ENCODE measurements around the gene ENO2. TPM values are rescaled to one million over a fixed set of nuclear protein-coding genes. Genes with fewer than 3 reads are reported as not detected.
"Not testable (repeated sequence)": the region's sequence is repeated elsewhere in the genome, so short reads cannot be mapped to it uniquely, and the experiment has no call there.

Gene ENO2
- polyA plus RNA-seq (2013, experiment 1 of 2) = 12.1 TPM
- 12.4 TPM for polyA plus RNA-seq (2013, experiment 2 of 2)

DNA sequence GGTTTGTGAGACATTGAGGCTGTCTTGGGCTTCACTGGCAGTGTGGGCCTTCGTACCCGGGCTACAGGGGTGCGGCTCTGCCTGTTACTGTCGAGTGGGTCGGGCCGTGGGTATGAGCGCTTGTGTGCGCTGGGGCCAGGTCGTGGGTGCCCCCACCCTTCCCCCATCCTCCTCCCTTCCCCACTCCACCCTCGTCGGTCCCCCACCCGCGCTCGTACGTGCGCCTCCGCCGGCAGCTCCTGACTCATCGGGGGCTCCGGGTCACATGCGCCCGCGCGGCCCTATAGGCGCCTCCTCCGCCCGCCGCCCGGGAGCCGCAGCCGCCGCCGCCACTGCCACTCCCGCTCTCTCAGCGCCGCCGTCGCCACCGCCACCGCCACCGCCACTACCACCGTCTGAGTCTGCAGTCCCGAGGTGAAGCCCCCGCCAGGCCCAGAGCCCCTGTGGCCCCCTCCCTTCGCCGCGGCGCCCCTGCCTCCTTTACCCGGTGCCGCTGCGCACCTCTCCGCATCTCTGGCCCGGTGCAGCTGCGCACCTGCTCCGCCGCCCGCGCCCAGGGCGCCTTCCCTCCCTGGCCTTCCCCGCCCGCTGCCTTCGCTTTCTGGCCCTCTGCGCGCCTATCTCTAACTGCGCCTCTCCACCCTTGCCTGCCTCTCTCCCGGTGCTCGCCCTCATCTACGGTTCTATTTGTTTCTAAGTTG, at the start of gene ENO2:
Gene ENO2 (plus strand): TSS at position 335 of the 701 bp plus-strand sequence. CDS start 1,253 bp downstream, outside the sequence.
- Histone ChIP-seq H2BK120ac (ENCODE audit: low read depth, low read length) (no peak within 1 kb of the TSS), H3K79me1 (ENCODE audit: low read length) (peaks cover 3% of the 10 kb centered on the region), H3K9ac (ENCODE audit: low read length) (peak within 1 kb of the TSS; percentile 75), H3K4ac (ENCODE audit: low read depth, low read length) (peak within 1 kb of the TSS; percentile 20), H3K4me2 (ENCODE audit: low read length) (peak within 1 kb of the TSS; percentile 92), H3K27me3 (ENCODE audit: insufficient read depth, low read length, poor library complexity) (no peaks in the 10 kb centered on the region), H3K36me3 (ENCODE audit: control insufficient read depth, insufficient read depth, low read length) (peaks cover 2% of the 10 kb centered on the region), H3K27ac (ENCODE audit: low read depth, low read length) (no peak within 1 kb of the TSS), H3K23ac (ENCODE audit: low read length) (peak within 1 kb of the TSS; percentile 67), H3K79me2 (ENCODE audit: control insufficient read depth, insufficient read depth, low read length) (no peaks in the 10 kb centered on the region), H2AK5ac (ENCODE audit: low read length) (no peak within 1 kb of the TSS), H3K4me3 (ENCODE audit: low read length) (peak within 1 kb of the TSS; percentile 42), H2BK5ac (ENCODE audit: low read length) (no peak within 1 kb of the TSS), H3K56ac (ENCODE audit: low read length) (peak within 1 kb of the TSS; percentile 83), H4K8ac (ENCODE audit: low read depth, low read length) (no peak within 1 kb of the TSS), H4K5ac (ENCODE audit: low read length) (no peak within 1 kb of the TSS), H3K18ac (ENCODE audit: low read length) (peak within 1 kb of the TSS; percentile 19), H3K4me1 (ENCODE audit: control insufficient read depth, low read depth, low read length) (peaks cover 5% of the 10 kb centered on the region), H2BK15ac (replicated peaks; ENCODE audit: low read depth) (no peak within 1 kb of the TSS)
- peak; percentile 48 for DNase-seq
- WGBS (ENCODE audit: extremely low coverage, insufficient coverage, low lambda C conversion rate) = no CpG with 5 or more reads among the region's 68 CpGs

- H2BK5ac ChIP-seq (ENCODE audit: low read length); H2BK15ac ChIP-seq (replicated peaks; ENCODE audit: low read depth); H3K27me3 ChIP-seq (ENCODE audit: insufficient read depth, low read length, poor library complexity); H3K23ac ChIP-seq (ENCODE audit: low read length); H2AK5ac ChIP-seq (ENCODE audit: low read length); H3K4me3 ChIP-seq (ENCODE audit: low read length); DNase-seq; H4K5ac ChIP-seq (ENCODE audit: low read length); H3K4ac ChIP-seq (ENCODE audit: low read depth, low read length); H3K4me1 ChIP-seq (ENCODE audit: control insufficient read depth, low read depth, low read length); H3K56ac ChIP-seq (ENCODE audit: low read length); H3K4me2 ChIP-seq (ENCODE audit: low read length); H3K9ac ChIP-seq (ENCODE audit: low read length); H2BK120ac ChIP-seq (ENCODE audit: low read depth, low read length); H4K8ac ChIP-seq (ENCODE audit: low read depth, low read length); H3K18ac ChIP-seq (ENCODE audit: low read length); H3K79me1 ChIP-seq (ENCODE audit: low read length); H3K27ac ChIP-seq (ENCODE audit: low read depth, low read length): not testable (repeated sequence)
- no CpG with 5 or more reads among the region's 5 CpGs for WGBS (ENCODE audit: extremely low coverage, insufficient coverage, low lambda C conversion rate)
- H3K79me2 ChIP-seq (ENCODE audit: control insufficient read depth, insufficient read depth, low read length) = peaks cover 16% of the 10 kb centered on the region
- H3K36me3 ChIP-seq (ENCODE audit: control insufficient read depth, insufficient read depth, low read length) = peaks cover 18% of the 10 kb centered on the region
These were observed 49.1 kb upstream of the ENO2 start for GRCh38 chr12:6865307-6865706.

DNA sequence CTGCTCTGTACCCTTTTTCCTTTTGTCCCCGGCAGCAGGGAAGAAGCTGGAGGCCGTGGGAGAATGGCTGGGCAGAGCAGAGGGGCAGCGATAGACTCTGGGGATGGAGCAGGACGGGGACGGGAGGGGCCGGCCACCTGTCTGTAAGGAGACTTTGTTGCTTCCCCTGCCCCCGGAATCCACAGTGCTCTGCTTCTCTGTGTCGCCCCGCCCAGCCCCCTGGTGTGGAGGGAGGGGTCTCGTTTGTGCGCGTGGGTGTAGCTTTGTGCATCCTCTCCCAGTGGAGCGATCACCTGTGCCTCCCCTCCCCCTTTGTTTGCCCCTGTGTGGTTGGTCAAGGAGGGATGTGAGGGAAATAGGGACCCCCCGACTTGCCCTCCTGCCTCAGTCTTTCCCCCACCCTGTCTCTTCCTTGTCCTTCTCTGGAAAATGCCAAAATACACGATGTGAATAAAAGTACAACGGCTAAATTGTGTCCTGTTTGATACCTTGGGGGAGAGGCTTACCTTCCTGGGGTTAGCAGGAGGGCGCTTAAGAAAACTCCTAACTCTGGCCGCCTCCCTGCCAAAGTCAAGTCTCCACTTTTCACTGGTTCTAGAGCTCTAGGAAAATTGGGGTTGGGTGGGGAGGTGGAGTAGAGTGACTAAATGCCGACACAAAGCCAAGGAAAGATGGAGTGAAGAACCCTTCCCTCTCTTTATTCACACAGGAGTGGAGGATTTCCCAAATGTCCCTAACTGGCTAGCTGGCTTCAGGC, 48.0 kb upstream of the ENO2 start:
- DNase-seq = no peak

GRCh38 chr12:6866920-6867412, 47.4 kb upstream of the ENO2 start:
- Histone ChIP-seq H4K5ac (ENCODE audit: low read length) (no peak overlapping the region), H2AK5ac (ENCODE audit: low read length) (no peak overlapping the region), H3K4ac (ENCODE audit: low read depth, low read length) (peak overlapping the region; percentile 39), H2BK5ac (ENCODE audit: low read length) (no peak overlapping the region), H3K9ac (ENCODE audit: low read length) (peak overlapping the region; percentile 79), H3K4me3 (ENCODE audit: low read length) (peak overlapping the region; percentile 46), H2BK15ac (replicated peaks; ENCODE audit: low read depth) (no peak overlapping the region), H3K56ac (ENCODE audit: low read length) (peak overlapping the region; percentile 90), H3K79me1 (ENCODE audit: low read length) (peaks cover 15% of the 10 kb centered on the region), H3K23ac (ENCODE audit: low read length) (peak overlapping the region; percentile 48), H3K79me2 (ENCODE audit: control insufficient read depth, insufficient read depth, low read length) (peaks cover 17% of the 10 kb centered on the region), H3K4me2 (ENCODE audit: low read length) (peak overlapping the region; percentile 74), H2BK120ac (ENCODE audit: low read depth, low read length) (no peak overlapping the region), H3K18ac (ENCODE audit: low read length) (peak overlapping the region; percentile 41), H3K4me1 (ENCODE audit: control insufficient read depth, low read depth, low read length) (peaks cover 5% of the 10 kb centered on the region), H3K36me3 (ENCODE audit: control insufficient read depth, insufficient read depth, low read length) (peaks cover 10% of the 10 kb centered on the region), H4K8ac (ENCODE audit: low read depth, low read length) (no peak overlapping the region), H3K27ac (ENCODE audit: low read depth, low read length) (no peak overlapping the region), H3K27me3 (ENCODE audit: insufficient read depth, low read length, poor library complexity) (no peaks in the 10 kb centered on the region)
- WGBS (ENCODE audit: extremely low coverage, insufficient coverage, low lambda C conversion rate) = no CpG with 5 or more reads among the region's 33 CpGs
- DNase-seq = no peak

More for the DNA sequence above, 48.0 kb upstream of the ENO2 start:
- Histone ChIP-seq H3K9ac (ENCODE audit: low read length) (peak overlapping the region; percentile 79), H4K8ac (ENCODE audit: low read depth, low read length) (no peak overlapping the region), H2BK5ac (ENCODE audit: low read length) (no peak overlapping the region), H2BK120ac (ENCODE audit: low read depth, low read length) (no peak overlapping the region), H3K56ac (ENCODE audit: low read length) (peak overlapping the region; percentile 90), H3K79me2 (ENCODE audit: control insufficient read depth, insufficient read depth, low read length) (peaks cover 16% of the 10 kb centered on the region), H3K4me1 (ENCODE audit: control insufficient read depth, low read depth, low read length) (peaks cover 4% of the 10 kb centered on the region), H3K36me3 (ENCODE audit: control insufficient read depth, insufficient read depth, low read length) (peaks cover 10% of the 10 kb centered on the region), H3K79me1 (ENCODE audit: low read length) (peaks cover 13% of the 10 kb centered on the region), H3K4me3 (ENCODE audit: low read length) (no peak overlapping the region), H2BK15ac (replicated peaks; ENCODE audit: low read depth) (no peak overlapping the region), H3K23ac (ENCODE audit: low read length) (peak overlapping the region; percentile 48), H3K18ac (ENCODE audit: low read length) (no peak overlapping the region), H2AK5ac (ENCODE audit: low read length) (no peak overlapping the region), H3K4me2 (ENCODE audit: low read length) (peak overlapping the region; percentile 74), H4K5ac (ENCODE audit: low read length) (no peak overlapping the region), H3K27ac (ENCODE audit: low read depth, low read length) (no peak overlapping the region), H3K4ac (ENCODE audit: low read depth, low read length) (peak overlapping the region; percentile 39), H3K27me3 (ENCODE audit: insufficient read depth, low read length, poor library complexity) (no peaks in the 10 kb centered on the region)
- WGBS (ENCODE audit: extremely low coverage, insufficient coverage, low lambda C conversion rate) = no CpG with 5 or more reads among the region's 19 CpGs

DNA sequence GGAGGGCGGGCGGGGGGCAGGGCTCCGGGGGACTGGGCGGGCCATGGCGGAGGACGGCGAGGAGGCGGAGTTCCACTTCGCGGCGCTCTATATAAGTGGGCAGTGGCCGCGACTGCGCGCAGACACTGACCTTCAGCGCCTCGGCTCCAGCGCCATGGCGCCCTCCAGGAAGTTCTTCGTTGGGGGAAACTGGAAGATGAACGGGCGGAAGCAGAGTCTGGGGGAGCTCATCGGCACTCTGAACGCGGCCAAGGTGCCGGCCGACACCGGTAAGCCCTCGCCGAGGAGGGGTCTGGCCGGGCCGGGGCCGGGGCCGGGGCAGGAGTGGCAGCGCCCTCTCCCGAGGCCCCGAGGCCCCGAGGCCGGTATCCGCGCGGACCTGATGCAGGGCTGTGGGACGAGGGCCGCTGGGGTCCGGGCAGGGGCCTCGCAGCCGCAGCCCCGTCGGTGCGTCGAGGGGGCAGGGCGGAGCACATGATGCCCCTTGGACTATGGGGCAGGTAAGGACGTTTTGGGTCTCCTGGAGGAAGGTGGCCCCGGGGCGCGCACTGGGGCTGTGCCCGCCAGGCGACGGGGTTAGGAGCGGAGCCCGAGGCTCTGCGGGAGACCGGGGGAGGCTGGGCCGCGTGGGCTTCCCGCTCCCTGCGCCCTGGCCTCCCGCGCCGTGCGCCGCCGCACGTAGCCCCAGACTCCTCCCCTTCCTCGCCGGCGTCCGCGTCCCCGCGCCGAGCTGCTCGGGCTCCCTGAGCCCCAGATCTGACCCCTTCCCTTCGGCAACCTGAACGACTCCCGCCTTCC, 46.8 kb upstream of the ENO2 start, which contains the start of gene TPI1:
Gene TPI1 (plus strand): TSS at position 119 of the 798 bp plus-strand sequence. CDS start 36 bp downstream, at position 155.
- no peaks in the 10 kb centered on the region for H3K27me3 ChIP-seq (ENCODE audit: insufficient read depth, low read length, poor library complexity)
- no CpG with 5 or more reads among the region's 86 CpGs for WGBS (ENCODE audit: extremely low coverage, insufficient coverage, low lambda C conversion rate)
- H3K36me3 ChIP-seq (ENCODE audit: control insufficient read depth, insufficient read depth, low read length) = peaks cover 10% of the 10 kb centered on the region

More for the DNA sequence above, 46.8 kb upstream of the ENO2 start, which contains the start of gene TPI1:
- no peak within 1 kb of the TSS for H4K5ac ChIP-seq (ENCODE audit: low read length)
- H3K4me3 ChIP-seq (ENCODE audit: low read length) = peak within 1 kb of the TSS; percentile 93
- H3K4ac ChIP-seq (ENCODE audit: low read depth, low read length) = peak within 1 kb of the TSS; percentile 83
- H3K79me2 ChIP-seq (ENCODE audit: control insufficient read depth, insufficient read depth, low read length) = peaks cover 17% of the 10 kb centered on the region
- H3K56ac ChIP-seq (ENCODE audit: low read length) = peak within 1 kb of the TSS; percentile 97
- peak within 1 kb of the TSS; percentile 91 for H3K23ac ChIP-seq (ENCODE audit: low read length)
- peak within 1 kb of the TSS; percentile 55 for H2AK5ac ChIP-seq (ENCODE audit: low read length)
- H2BK120ac ChIP-seq (ENCODE audit: low read depth, low read length) = no peak within 1 kb of the TSS
- H2BK15ac ChIP-seq (replicated peaks; ENCODE audit: low read depth) = no peak within 1 kb of the TSS
- peak within 1 kb of the TSS; percentile 82 for H3K27ac ChIP-seq (ENCODE audit: low read depth, low read length)
- H3K4me2 ChIP-seq (ENCODE audit: low read length) = peak within 1 kb of the TSS; percentile 99
- H3K9ac ChIP-seq (ENCODE audit: low read length) = peak within 1 kb of the TSS; percentile 100
- H2BK5ac ChIP-seq (ENCODE audit: low read length) = peak within 1 kb of the TSS; percentile 81
- H3K79me1 ChIP-seq (ENCODE audit: low read length) = peaks cover 15% of the 10 kb centered on the region
- peaks cover 5% of the 10 kb centered on the region for H3K4me1 ChIP-seq (ENCODE audit: control insufficient read depth, low read depth, low read length)
- H4K8ac ChIP-seq (ENCODE audit: low read depth, low read length) = peak within 1 kb of the TSS; percentile 7
- peak within 1 kb of the TSS; percentile 91 for H3K18ac ChIP-seq (ENCODE audit: low read length)
- peak; percentile 80 for DNase-seq
